COLO668 (cell line): ENCODE results near the gene MYL6B.
A peak's percentile ranks its signal among the peaks of the same experiment; 100 is the strongest.

Experiments
- DNase-seq: peaks from one replicate; lab custom pipeline; 2025; ENCODE audit not compliant: unreplicated experiment; lab: John Stamatoyannopoulos, UW

MYL6B gene

GRCh38 chr12:56204275-56204674, 51.9 kb downstream of the MYL6B start:
- no peak for DNase-seq

- DNase-seq, result no peak
Measured at GRCh38 chr12:56205445-56205844, 53.1 kb downstream of the MYL6B start.

GRCh38 chr12:56206452-56207166, 54.2 kb downstream of the MYL6B start:
- DNase-seq, result peak; percentile 28
